DOHH2 (cell line): Measurements from ENCODE around the gene BTG4.

Experiments used
- H3F3A ChIP-seq: fragments of 200-600 bp; sonication (generic), shearing (Covaris generic); 2 replicates; pipeline ENCODE4 v1.6.0; 2016; ENCODE audit warnings: antibody characterized with exemption, mild to moderate bottlenecking; ENCODE audit not compliant: control insufficient read depth, insufficient read depth
- H3K27ac ChIP-seq: fragments of 200-600 bp; sonication (generic); 2 replicates; pipeline ENCODE4 v1.5.1; 2014; ENCODE audit warnings: low read depth, mild to moderate bottlenecking, low read length, moderate library complexity
- H3K27me3 ChIP-seq: fragments of 200-600 bp; sonication (generic); 2 replicates; pipeline ENCODE4 v1.6.1; 2014; ENCODE audit warnings: mild to moderate bottlenecking, low read length, mixed read lengths; ENCODE audit not compliant: control insufficient read depth
- H3K36me3 ChIP-seq: fragments of 200-600 bp; sonication (generic); 2 replicates; pipeline ENCODE4 v1.6.1; 2014; ENCODE audit warnings: mild to moderate bottlenecking, low read length, moderate library complexity, mixed read lengths; ENCODE audit not compliant: control insufficient read depth
- H3K4me1 ChIP-seq: fragments of 200-600 bp; sonication (generic); 2 replicates; pipeline ENCODE4 v1.6.1; 2014; ENCODE audit warnings: mild to moderate bottlenecking, low read length, mixed read lengths; ENCODE audit not compliant: control insufficient read depth
- H3K4me2 ChIP-seq: fragments of 200-600 bp; sonication (generic); 2 replicates; pipeline ENCODE4 v1.6.0; 2014; ENCODE audit warnings: mild to moderate bottlenecking, low read length, moderate library complexity
- H3K4me3 ChIP-seq: fragments of 200-600 bp; sonication (generic); 2 replicates; pipeline ENCODE4 v1.5.1; 2014; ENCODE audit warnings: mild to moderate bottlenecking, low read length, mixed read lengths
- H3K79me2 ChIP-seq: fragments of 200-600 bp; sonication (generic); 2 replicates; pipeline ENCODE4 v1.6.1; 2014; ENCODE audit warnings: mild to moderate bottlenecking, low read length, mixed read lengths; ENCODE audit not compliant: control insufficient read depth
- H3K9me2 ChIP-seq: fragments of 200-600 bp; sonication (generic); replicated peaks from 2 replicates; pipeline ENCODE4 v1.6.1; 2014; ENCODE audit warnings: mild to moderate bottlenecking, low read length, mixed read lengths; ENCODE audit not compliant: control insufficient read depth
- H3K9me3 ChIP-seq: fragments of 200-600 bp; sonication (generic); 2 replicates; pipeline ENCODE4 v1.6.1; 2014; ENCODE audit warnings: antibody characterized with exemption, low read length, mixed read lengths; ENCODE audit not compliant: control insufficient read depth, insufficient read depth
- H4K20me1 ChIP-seq: fragments of 200-600 bp; sonication (generic); 2 replicates; pipeline ENCODE4 v1.6.0; 2014; ENCODE audit warnings: low read depth, mild to moderate bottlenecking, antibody characterized with exemption, low read length, moderate library complexity; ENCODE audit not compliant: control insufficient read depth, insufficient read depth
- CTCF ChIP-seq: fragments of 200-600 bp; sonication (generic); IDR thresholded peaks from one replicate; pipeline ENCODE4 v1.5.1; 2014; ENCODE audit warnings: antibody characterized with exemption, mild to moderate bottlenecking, low read depth, low read length; ENCODE audit not compliant: poor library complexity, severe bottlenecking
- EZH2phosphoT487 ChIP-seq: fragments of 200-600 bp; sonication (generic); IDR thresholded peaks from 2 replicates; pipeline ENCODE4 v1.6.1; 2017; ENCODE audit warnings: borderline replicate concordance, mild to moderate bottlenecking, antibody characterized with exemption, low read length, moderate library complexity, mixed read lengths

BTG4 gene

GRCh38 chr11:111476956-111477355 is 35.2 kb downstream of the BTG4 start:
- Histone ChIP-seq H3K27me3 (no peaks in the 10 kb centered on the region), H4K20me1 (no peaks in the 10 kb centered on the region), H3K9me3 (peaks cover 7% of the 10 kb centered on the region; the same call in 1 of the 2 replicates), H3K4me3 (no peak overlapping the region), H3K36me3 (no peaks in the 10 kb centered on the region), H3K79me2 (no peaks in the 10 kb centered on the region), H3K4me2 (no peak overlapping the region), H3K4me1 (peaks cover 17% of the 10 kb centered on the region), H3F3A (no peaks in the 10 kb centered on the region), H3K9me2 (no peaks in the 10 kb centered on the region), H3K27ac (no peak overlapping the region)
- TF ChIP-seq EZH2phosphoT487: no peak
- TF ChIP-seq CTCF: no peak

- H3K79me2 ChIP-seq: no peaks in the 10 kb centered on the region
- no peak overlapping the region for H3K4me2 ChIP-seq
- no peaks in the 10 kb centered on the region for H3K9me2 ChIP-seq
- H3F3A ChIP-seq: no peaks in the 10 kb centered on the region
- TF ChIP-seq EZH2phosphoT487 (no peak), CTCF (no peak)
- H3K4me1 ChIP-seq: peaks cover 17% of the 10 kb centered on the region
- H3K27me3 ChIP-seq: no peaks in the 10 kb centered on the region
- no peaks in the 10 kb centered on the region for H4K20me1 ChIP-seq
- H3K4me3 ChIP-seq: no peak overlapping the region
- peaks cover 7% of the 10 kb centered on the region; the same call in 1 of the 2 replicates for H3K9me3 ChIP-seq
- no peaks in the 10 kb centered on the region for H3K36me3 ChIP-seq
- no peak overlapping the region for H3K27ac ChIP-seq
Observed at GRCh38 chr11:111476366-111476765, 35.8 kb downstream of the BTG4 start.

GRCh38 chr11:111474432-111474831 is 37.8 kb downstream of the BTG4 start:
- H3K9me3 ChIP-seq: 0 out of 2 replicates have a peak, but pooled peaks cover 3% of the 10 kb centered on the region
- H3F3A ChIP-seq: no peaks in the 10 kb centered on the region
- no peak for TF ChIP-seq CTCF
- TF ChIP-seq EZH2phosphoT487: no peak
- no peak overlapping the region for H3K4me3 ChIP-seq
- no peak overlapping the region for H3K4me2 ChIP-seq
- H3K9me2 ChIP-seq: no peaks in the 10 kb centered on the region
- H3K79me2 ChIP-seq: no peaks in the 10 kb centered on the region
- no peak overlapping the region for H3K27ac ChIP-seq
- H3K27me3 ChIP-seq: no peaks in the 10 kb centered on the region
- peaks cover 6% of the 10 kb centered on the region for H3K4me1 ChIP-seq
- H4K20me1 ChIP-seq: no peaks in the 10 kb centered on the region
- H3K36me3 ChIP-seq: no peaks in the 10 kb centered on the region
